ENCODE measurements around the gene NKX2-1.

GRCh38 chr14:36518031-36518585, 1.9 kb downstream of the NKX2-1 start:
- TF ChIP-seq CTCF (IDR thresholded peaks at IDR 0.05; ENCODE audit: low read depth, low read length, poor library complexity, severe bottlenecking) (no peak), EZH2phosphoT487 (IDR thresholded peaks at IDR 0.05; ENCODE audit: borderline replicate concordance, low read length) (no peak)
